Lower leg skin (tissue), 3 donors: ENCODE measurements around the gene MPP3.

ENCODE experiments used
- POLR2A ChIP-seq, 2 donors: fragments of 450-650 bp; IDR thresholded peaks; one replicate each; pipeline ENCODE4 v1.6.1; 2016 to 2017; ENCODE audit warnings: antibody characterized with exemption in 2 of 2, mild to moderate bottlenecking in 1 of 2, moderate library complexity in 1 of 2
- TF ChIP-seq, protein P1 (sequence below), 3 donors: fragments of 450-650 bp; IDR thresholded peaks; one replicate each; pipeline ENCODE4 v1.5.1; 2016; ENCODE audit warnings: antibody characterized with exemption in 3 of 3, mild to moderate bottlenecking in 3 of 3, moderate library complexity in 2 of 3

DNA sequence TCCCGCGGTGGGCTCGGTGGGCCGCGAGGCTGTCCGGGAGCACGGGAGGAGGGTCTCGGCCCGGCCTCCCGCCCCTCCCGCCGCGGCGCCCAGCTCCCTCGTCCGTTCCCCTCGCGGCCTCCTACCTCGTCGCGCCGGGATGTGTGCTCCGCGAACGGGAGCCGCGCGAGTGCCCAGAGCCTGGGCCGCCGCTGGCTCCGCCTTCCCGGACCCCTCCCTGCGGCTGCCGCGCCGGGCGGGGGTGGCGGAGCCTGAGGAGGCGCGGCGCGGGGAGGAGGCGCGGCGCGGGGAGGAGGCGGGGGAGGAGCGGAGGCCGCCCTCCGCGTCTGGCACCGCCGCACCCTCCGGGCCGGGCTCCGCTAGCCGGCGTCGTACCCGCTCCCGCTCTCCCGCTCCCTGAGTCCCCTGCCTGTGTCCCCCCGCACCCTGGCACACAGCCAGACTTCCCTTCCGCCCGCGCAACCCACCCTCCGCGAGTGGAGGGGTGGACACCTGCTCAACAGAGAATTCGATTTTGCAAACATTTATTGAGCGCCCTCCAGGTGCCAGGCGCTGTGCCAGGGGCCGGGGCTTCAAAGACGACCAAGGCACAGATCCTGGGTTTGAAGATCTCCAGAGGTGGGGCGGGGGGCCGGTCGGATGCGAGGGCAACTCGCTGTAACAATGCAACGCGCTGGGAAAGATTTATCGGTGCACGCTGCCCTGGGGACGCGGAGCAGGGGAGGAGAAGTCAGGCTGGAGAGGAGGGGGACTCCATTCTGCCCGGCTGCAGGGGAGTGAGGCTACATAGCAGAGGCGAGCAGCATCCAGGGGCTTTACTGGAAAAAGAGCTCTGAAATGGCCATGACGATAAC lies at the start of gene MPP3:
- TF ChIP-seq, protein P1, sequence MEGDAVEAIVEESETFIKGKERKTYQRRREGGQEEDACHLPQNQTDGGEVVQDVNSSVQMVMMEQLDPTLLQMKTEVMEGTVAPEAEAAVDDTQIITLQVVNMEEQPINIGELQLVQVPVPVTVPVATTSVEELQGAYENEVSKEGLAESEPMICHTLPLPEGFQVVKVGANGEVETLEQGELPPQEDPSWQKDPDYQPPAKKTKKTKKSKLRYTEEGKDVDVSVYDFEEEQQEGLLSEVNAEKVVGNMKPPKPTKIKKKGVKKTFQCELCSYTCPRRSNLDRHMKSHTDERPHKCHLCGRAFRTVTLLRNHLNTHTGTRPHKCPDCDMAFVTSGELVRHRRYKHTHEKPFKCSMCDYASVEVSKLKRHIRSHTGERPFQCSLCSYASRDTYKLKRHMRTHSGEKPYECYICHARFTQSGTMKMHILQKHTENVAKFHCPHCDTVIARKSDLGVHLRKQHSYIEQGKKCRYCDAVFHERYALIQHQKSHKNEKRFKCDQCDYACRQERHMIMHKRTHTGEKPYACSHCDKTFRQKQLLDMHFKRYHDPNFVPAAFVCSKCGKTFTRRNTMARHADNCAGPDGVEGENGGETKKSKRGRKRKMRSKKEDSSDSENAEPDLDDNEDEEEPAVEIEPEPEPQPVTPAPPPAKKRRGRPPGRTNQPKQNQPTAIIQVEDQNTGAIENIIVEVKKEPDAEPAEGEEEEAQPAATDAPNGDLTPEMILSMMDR (IDR thresholded peaks at IDR 0.05): no peak
- TF ChIP-seq POLR2A (IDR thresholded peaks at IDR 0.05): no peak
